Stimulated activated CD8-positive, alpha-beta memory T cell treated with anti-CD3 and anti-CD28 coated beads, Interleukin-12 subunit alpha, Interleukin-12 subunit beta, amount 100 ng/mL, for 24 hours (primary cell): ENCODE results near the gene ACP3.
"Not testable (repeated sequence)": the region's sequence is repeated elsewhere in the genome, so short reads cannot be mapped to it uniquely, and the experiment has no call there.

Source experiments
- DNase-seq: peaks from one replicate; pipeline ENCODE4 v3.0.0-alpha.2; 2020; ENCODE audit errors: extremely low read depth

Gene ACP3, protein sequence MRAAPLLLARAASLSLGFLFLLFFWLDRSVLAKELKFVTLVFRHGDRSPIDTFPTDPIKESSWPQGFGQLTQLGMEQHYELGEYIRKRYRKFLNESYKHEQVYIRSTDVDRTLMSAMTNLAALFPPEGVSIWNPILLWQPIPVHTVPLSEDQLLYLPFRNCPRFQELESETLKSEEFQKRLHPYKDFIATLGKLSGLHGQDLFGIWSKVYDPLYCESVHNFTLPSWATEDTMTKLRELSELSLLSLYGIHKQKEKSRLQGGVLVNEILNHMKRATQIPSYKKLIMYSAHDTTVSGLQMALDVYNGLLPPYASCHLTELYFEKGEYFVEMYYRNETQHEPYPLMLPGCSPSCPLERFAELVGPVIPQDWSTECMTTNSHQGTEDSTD

GRCh38 chr3:132317229-132317948, at the start of gene ACP3:
Gene ACP3 (plus strand): TSS chr3:132317407. CDS start chr3:132317457, 50 bp downstream.
- no peak for DNase-seq

DNA sequence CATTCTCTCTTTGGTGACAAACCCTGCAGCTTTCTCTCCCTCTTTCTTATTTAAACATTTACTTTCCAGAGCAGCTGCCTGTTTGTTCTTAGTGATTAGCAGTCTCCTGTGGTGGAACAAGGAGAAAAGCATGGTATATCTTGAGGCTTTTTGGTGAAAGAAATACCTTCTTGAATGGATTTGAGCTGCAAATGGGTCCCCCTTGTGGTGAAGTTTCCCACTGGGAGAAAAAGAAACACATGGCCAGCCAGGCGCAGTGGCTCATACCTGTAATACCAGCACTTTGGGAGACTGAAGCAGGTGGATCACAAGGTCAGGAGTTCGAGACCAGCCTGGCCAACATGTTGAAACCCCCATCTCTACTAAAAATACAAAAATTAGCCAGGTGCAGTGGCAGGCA, 48.3 kb upstream of the ACP3 start:
- no peak for DNase-seq

GRCh38 chr3:132273036-132273435, 44.2 kb upstream of the ACP3 start:
- DNase-seq = no peak

DNA sequence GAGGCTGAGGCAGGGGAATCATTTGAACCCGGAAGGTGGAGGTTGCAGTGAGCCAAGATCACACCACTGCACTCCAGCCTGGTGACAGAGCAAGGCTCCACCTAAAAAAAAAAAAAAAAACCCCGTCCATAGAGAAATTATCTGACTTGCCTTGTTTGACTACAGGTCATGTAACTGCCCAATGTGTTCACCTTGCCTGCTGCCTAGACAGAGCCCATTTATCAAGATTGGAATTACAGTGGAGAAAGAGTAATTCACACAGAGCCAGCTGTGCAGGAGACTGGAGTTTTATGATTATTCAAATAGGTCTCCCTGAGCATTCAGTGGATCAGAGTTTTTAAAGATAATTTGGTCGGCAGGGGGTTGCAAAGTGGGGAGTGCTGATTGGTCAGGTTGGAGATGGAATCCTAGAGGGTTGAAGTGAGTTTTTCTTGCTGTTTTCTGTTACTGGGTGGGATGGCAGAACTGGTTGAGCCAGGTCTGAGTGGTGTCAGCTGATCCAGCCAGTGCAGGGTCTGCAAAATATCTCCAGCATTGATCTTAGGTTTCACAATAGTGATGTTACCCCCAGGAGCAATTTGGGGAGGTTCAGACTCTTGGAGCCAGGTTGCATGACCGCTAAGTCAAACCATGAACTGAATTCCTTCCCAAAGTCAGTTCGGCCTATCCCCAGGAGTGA, 40.8 kb upstream of the ACP3 start:
- DNase-seq = no peak

DNA sequence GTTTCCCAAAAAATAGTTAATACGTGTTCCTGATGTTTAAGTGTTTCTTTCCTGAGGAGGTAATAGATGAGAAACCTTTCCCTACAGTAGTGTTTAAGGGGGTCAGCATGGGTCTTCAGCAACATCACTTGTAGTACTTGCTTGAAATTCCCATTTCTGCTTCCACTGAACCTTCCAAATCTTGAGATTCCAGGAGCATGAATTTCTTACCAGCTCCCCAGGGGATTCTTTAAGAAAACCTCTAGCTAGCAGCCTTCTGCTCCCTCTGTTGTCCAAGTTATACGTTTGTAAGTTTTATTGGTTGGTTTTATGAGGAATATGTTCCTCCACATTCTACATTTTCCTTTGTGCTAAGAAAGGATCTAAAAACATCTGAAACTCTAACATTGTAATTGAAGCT, 38.2 kb upstream of the ACP3 start:
- DNase-seq = no peak

- DNase-seq = no peak
Observed at GRCh38 chr3:132283440-132283839, 33.8 kb upstream of the ACP3 start.

DNA sequence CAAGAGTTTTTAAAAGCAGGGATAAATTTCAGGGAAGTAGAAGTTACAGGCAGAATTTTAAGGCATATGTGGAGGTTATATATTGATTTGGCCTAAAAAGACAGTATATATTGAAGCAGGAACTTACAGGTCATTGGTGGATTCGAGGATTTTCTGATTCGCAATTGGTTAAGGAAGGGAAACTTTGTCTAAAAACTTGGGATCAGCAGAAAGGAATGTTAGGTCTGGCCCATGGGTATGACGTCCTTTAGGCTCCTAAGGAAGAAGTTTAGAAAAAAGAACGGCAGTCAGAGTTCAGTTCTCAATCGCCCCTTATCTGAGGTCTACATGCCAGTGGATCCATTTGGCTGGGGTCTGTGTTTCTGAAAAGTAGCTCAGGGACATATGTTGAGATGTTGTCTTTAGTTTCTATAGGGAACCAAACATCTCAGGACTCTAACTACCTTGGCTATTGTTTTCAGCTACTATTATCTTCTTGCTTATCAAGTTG, 33.2 kb upstream of the ACP3 start:
- no peak for DNase-seq

GRCh38 chr3:132284781-132285619, 32.2 kb upstream of the ACP3 start:
- DNase-seq = no peak

DNA sequence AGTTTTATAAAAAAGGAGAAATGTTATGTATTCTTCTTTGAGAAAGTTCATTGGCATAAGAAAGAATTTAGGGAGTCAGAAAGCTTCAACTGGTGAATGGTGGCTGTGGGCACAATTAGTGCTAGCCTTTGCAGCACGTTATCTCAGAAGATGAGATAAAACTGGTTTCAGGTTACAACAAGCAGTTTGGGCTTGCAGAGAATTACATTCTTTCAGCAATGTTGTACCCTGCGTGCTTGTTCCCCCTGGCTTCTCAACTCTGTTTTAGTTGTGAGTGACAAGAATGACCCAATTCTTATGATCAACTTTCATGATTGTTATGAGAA, 31.6 kb upstream of the ACP3 start:
- no peak for DNase-seq

- DNase-seq = no peak
Observed at GRCh38 chr3:132286035-132286434, 31.2 kb upstream of the ACP3 start.

DNA sequence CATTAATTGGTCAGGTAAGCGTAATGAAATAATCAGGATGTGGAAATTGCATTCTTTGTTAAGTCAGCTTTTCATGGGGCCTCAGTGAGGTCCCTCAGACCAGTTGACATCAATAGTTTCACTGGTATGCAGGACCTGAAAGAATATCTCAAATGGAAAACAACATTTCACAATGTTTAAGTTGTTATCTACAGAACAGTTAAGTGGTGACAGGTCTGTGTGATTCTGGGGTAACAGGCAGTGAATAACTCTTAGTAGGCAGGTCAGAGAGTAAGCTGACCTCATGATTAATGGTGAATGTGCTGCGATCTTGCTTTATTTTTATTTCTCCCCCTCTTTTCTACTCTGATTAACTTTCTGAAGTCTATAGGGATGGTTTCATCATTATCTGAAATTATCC, 28.9 kb upstream of the ACP3 start:
- no peak for DNase-seq

DNA sequence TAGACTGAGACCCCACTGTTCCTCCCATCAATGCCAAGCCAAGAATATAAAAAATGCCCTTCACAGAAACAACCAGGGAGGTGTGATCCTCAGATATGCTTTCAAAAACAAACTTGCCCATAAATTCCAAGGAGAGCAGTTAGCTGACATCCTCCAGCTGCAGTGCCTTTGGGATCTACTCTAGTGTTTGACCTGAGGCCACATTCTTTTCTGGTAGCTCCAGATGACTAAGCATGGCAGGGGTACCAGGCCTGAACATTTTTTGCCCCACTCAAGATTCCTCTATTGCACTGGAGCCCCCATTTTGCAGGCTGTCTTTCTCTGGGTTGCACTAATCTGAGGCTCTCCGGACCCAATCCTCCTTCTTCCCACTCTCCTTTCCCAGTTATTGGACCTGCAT, 27.9 kb upstream of the ACP3 start:
- no peak for DNase-seq

DNA sequence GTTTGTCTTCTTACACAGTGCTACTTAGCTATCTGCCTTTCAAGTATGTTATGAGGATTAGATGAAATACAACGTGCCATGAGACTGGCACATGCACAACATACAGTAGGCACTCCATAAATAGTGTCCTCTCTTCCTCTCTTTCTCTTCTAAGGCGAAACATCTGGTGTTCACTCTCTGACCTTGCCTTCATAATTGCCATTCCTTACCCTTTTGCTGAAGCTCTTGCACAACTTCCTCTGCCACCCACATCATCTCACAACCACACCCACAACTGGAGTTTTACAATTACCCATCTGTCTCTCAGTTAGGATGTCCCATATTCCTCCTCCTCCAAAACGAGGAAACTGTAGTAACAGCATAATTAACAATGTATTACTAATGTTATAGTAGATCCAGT, 26.4 kb upstream of the ACP3 start:
- DNase-seq = no peak

DNA sequence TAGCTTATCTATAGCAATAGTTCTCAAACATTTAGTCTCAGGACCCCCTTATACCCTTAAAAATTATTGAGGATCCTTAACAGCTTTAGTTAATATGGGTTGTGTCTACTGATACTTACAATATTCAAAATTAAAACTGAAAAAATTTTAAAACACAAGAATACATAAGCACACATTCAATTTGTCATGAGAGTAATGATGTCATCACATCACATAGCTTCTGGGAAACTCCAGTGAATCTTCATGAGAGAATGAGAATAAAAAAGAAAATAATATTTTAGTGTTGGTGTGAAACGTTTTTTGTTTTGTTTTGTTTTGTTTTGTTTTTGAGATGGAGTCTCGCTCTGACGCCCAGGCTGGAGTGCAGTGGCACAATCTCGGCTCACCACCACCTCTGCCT, 25.2 kb upstream of the ACP3 start:
- no peak for DNase-seq

DNA sequence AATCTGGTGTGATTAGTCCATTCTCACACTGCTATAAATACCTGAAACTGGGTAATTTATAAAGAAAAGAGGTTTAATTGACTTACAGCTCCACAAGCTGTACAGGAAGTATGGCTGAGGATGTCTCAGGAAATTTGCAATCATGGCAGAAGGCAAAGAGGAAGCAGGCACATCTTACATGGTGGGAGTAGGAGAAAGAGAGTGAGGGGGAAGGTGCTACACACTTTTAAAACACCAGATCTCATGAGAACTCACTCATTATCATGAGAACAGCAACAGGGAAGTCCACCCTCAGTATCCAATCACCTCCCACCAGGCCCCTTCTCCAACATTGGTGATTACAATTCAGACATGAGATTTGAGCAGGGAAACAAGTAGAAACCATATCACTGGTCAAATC, 24.0 kb upstream of the ACP3 start:
- DNase-seq = no peak

GRCh38 chr3:132294906-132295305, 22.3 kb upstream of the ACP3 start:
- no peak for DNase-seq

GRCh38 chr3:132303336-132304201, 13.6 kb upstream of the ACP3 start:
- DNase-seq = not testable (repeated sequence)

DNA sequence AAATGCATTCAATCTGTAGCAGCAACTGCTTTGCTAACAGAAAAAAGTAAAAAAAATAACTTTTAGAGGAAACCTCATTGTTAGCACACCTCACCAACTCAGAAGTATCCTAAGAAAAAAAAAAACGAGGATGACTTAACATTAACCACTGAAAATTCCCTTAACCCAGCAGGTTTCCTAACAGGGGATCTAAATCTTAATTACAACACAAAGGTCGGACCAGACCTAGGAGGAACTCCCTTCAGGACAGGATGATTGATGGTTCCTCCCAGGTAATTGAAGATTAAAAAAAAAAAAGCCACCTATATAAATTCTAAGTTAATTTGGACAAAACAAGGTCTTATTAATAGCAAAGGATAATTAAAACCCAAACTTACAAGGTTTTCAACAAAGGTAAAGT, 12.9 kb upstream of the ACP3 start:
- not testable (repeated sequence) for DNase-seq

DNA sequence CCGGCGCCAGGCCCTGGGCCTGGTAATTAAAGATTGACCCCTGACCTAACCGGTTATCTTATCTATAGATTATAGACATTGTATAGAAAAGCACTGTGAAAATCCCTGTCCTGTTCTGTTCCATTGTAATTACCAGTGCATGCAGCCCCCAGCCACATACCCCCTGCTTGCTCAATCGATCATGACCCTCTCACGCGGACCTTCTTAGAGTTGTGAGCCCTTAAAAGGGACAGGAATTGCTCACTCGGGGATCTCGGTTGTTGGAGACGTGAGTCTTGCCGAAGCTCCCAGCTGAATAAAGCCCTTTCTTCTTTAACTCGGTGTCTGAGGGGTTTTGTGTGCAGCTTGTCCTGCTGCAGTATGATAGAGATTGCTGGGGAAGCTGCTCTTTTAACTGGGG, 7.2 kb upstream of the ACP3 start:
- DNase-seq = not testable (repeated sequence)

GRCh38 chr3:132311316-132311715, 5.9 kb upstream of the ACP3 start:
- DNase-seq = no peak

DNA sequence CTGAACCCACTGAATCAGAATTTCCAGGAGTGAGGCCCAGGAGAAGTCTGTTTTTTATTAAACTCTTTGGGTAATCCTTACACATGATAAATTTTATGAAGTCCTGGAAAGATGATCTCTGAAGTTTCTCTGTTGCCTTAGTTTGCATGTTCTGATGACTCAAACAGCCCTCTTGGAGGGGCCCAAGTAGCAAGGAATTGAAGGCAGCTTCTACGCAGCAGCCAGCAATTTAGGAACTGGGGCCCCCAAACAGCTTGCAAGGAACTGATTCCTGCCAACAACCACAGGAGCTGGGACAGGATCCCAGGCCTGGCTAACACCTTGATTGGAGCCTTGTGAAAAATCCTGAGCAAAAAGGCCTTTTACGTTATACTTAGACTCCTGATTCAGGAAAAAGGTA, 5.4 kb upstream of the ACP3 start:
- no peak for DNase-seq
